DND-41 (cell line): ENCODE data around the gene SERPINB6.

Experiments used
- ATAC-seq: fragments of 200-7000 bp; cut with Tn5 transposase; 3 replicates; pipeline ENCODE4 v1.9.1; 2021; ENCODE audit warnings: low read depth; ENCODE audit not compliant: insufficient read depth
- DNase-seq: peaks from one replicate; pipeline ENCODE4 v3.0.0-alpha.2; 2020
- H2AFZ ChIP-seq: 2 replicates; pipeline ENCODE4 v1.6.0; 2012; ENCODE audit warnings: low read depth, low read length
- H3K27ac ChIP-seq: 2 replicates; pipeline ENCODE4 v1.5.1; 2012; ENCODE audit warnings: low read length, inconsistent platforms
- H3K27me3 ChIP-seq: fragments of 200-600 bp; sonication (generic); 2 replicates; pipeline ENCODE4 v1.6.0; 2012; ENCODE audit warnings: low read length, mild to moderate bottlenecking, inconsistent platforms; ENCODE audit not compliant: insufficient read depth, poor library complexity
- H3K36me3 ChIP-seq: 2 replicates; pipeline ENCODE4 v1.5.1; 2012; ENCODE audit warnings: low read length, inconsistent platforms; ENCODE audit not compliant: insufficient read depth
- H3K4me1 ChIP-seq: 2 replicates; pipeline ENCODE4 v1.5.1; 2012; ENCODE audit warnings: mild to moderate bottlenecking, low read length; ENCODE audit not compliant: insufficient read depth
- H3K4me2 ChIP-seq: 2 replicates; pipeline ENCODE4 v1.6.0; 2012; ENCODE audit warnings: mild to moderate bottlenecking, moderate library complexity, low read length, inconsistent platforms; ENCODE audit not compliant: insufficient read depth
- H3K4me3 ChIP-seq, 2 experiments: fragments of 200-600 bp in 1 of 2; shearing (Covaris generic) in 1 of 2; 2 replicates each; pipeline ENCODE4 v1.5.1; 2012 to 2016; ENCODE audit warnings: inconsistent platforms in 2 of 2, low read length in 2 of 2, mild to moderate bottlenecking in 2 of 2, low read depth in 1 of 2, moderate library complexity in 1 of 2
- H3K79me2 ChIP-seq: 2 replicates; pipeline ENCODE4 v1.6.0; 2012; ENCODE audit warnings: low read length, inconsistent platforms; ENCODE audit not compliant: insufficient read depth
- H3K9ac ChIP-seq: 2 replicates; pipeline ENCODE4 v1.6.0; 2012; ENCODE audit warnings: low read depth, mild to moderate bottlenecking, inconsistent platforms, low read length, moderate library complexity
- H3K9me3 ChIP-seq: 2 replicates; pipeline ENCODE4 v1.5.1; 2012; ENCODE audit warnings: low read length, moderate library complexity, mild to moderate bottlenecking, inconsistent platforms; ENCODE audit not compliant: insufficient read depth, severe bottlenecking
- H4K20me1 ChIP-seq: 2 replicates; pipeline ENCODE4 v1.6.0; 2012; ENCODE audit warnings: low read length; ENCODE audit not compliant: insufficient read depth
- EZH2 ChIP-seq: IDR thresholded peaks from 3 replicates; pipeline ENCODE4 v1.6.1; 2012; ENCODE audit warnings: borderline replicate concordance, low read depth, mild to moderate bottlenecking, moderate library complexity, low read length, inconsistent platforms; ENCODE audit not compliant: severe bottlenecking
- TF ChIP-seq, protein P1 (sequence below): IDR thresholded peaks from 2 replicates; pipeline ENCODE4 v1.5.1; 2012; ENCODE audit warnings: borderline replicate concordance, low read length, moderate library complexity, mild to moderate bottlenecking; ENCODE audit not compliant: poor library complexity, severe bottlenecking; ENCODE audit errors: extremely low read depth

SERPINB6 gene

DNA sequence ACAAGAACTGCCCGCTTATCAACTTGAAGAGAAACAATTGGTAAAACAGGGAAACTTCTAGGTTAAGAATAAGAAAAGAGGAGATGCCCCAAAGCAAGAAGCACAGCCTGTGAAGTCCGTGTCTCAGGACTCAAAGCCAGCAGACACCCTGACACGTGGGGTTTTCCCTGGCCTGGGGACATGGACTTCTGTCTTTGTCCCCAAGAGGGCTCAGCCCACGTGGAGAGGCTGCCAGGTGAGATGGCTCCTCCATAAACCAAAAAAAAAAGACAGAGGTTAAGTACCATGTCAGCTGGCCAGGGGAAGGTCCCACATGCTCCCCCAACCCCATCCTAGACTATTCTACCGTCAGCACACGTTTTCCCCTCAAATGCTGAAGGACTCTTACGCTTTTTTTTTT, 9.9 kb downstream of the SERPINB6 start:
- no peak for TF ChIP-seq EZH2
- TF ChIP-seq, protein P1, sequence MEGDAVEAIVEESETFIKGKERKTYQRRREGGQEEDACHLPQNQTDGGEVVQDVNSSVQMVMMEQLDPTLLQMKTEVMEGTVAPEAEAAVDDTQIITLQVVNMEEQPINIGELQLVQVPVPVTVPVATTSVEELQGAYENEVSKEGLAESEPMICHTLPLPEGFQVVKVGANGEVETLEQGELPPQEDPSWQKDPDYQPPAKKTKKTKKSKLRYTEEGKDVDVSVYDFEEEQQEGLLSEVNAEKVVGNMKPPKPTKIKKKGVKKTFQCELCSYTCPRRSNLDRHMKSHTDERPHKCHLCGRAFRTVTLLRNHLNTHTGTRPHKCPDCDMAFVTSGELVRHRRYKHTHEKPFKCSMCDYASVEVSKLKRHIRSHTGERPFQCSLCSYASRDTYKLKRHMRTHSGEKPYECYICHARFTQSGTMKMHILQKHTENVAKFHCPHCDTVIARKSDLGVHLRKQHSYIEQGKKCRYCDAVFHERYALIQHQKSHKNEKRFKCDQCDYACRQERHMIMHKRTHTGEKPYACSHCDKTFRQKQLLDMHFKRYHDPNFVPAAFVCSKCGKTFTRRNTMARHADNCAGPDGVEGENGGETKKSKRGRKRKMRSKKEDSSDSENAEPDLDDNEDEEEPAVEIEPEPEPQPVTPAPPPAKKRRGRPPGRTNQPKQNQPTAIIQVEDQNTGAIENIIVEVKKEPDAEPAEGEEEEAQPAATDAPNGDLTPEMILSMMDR: no peak
- ATAC-seq (no peak), DNase-seq (no peak)
- H3K36me3 ChIP-seq: no peaks in the 10 kb centered on the region
- no peaks in the 10 kb centered on the region for H4K20me1 ChIP-seq
- no peak overlapping the region for H3K4me3 ChIP-seq
- no peaks in the 10 kb centered on the region for H3K9me3 ChIP-seq
- no peak overlapping the region for H2AFZ ChIP-seq
- H3K27me3 ChIP-seq: peaks cover 41% of the 10 kb centered on the region
- H3K9ac ChIP-seq: no peak overlapping the region
- H3K27ac ChIP-seq: no peak overlapping the region
- H3K4me1 ChIP-seq: no peaks in the 10 kb centered on the region
- H3K79me2 ChIP-seq: no peaks in the 10 kb centered on the region
- no peak overlapping the region for H3K4me2 ChIP-seq

DNA sequence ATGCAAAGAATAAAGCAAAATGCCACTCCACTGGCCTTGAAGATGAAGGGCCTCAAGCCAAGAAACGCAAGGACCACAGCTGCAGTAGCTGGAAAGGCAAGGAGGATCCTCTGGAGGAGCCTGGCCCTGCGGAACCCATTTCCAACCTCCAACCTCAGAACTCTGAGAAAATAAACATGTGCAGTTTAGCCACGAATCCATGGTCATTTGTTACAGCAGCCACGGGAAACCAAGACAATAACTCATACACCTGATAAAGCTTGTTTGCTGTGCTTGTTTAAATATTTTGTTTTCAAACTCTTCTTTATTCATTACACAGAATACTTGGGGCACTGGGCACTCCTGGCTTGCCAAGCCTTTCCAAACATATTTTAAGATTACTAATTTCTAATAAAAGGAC, 10.4 kb downstream of the SERPINB6 start:
- H3K27me3 ChIP-seq: peaks cover 37% of the 10 kb centered on the region
- no peaks in the 10 kb centered on the region for H3K4me1 ChIP-seq
- H3K4me2 ChIP-seq: no peak overlapping the region
- no peak for DNase-seq
- no peaks in the 10 kb centered on the region for H3K36me3 ChIP-seq
- no peaks in the 10 kb centered on the region for H3K9me3 ChIP-seq
- no peaks in the 10 kb centered on the region for H3K79me2 ChIP-seq
- TF ChIP-seq, protein P1: no peak
- no peak for TF ChIP-seq EZH2
- no peaks in the 10 kb centered on the region for H4K20me1 ChIP-seq
- H3K4me3 ChIP-seq: no peak overlapping the region
- H2AFZ ChIP-seq: no peak overlapping the region
- no peak overlapping the region for H3K27ac ChIP-seq
- no peak for ATAC-seq
- no peak overlapping the region for H3K9ac ChIP-seq

DNA sequence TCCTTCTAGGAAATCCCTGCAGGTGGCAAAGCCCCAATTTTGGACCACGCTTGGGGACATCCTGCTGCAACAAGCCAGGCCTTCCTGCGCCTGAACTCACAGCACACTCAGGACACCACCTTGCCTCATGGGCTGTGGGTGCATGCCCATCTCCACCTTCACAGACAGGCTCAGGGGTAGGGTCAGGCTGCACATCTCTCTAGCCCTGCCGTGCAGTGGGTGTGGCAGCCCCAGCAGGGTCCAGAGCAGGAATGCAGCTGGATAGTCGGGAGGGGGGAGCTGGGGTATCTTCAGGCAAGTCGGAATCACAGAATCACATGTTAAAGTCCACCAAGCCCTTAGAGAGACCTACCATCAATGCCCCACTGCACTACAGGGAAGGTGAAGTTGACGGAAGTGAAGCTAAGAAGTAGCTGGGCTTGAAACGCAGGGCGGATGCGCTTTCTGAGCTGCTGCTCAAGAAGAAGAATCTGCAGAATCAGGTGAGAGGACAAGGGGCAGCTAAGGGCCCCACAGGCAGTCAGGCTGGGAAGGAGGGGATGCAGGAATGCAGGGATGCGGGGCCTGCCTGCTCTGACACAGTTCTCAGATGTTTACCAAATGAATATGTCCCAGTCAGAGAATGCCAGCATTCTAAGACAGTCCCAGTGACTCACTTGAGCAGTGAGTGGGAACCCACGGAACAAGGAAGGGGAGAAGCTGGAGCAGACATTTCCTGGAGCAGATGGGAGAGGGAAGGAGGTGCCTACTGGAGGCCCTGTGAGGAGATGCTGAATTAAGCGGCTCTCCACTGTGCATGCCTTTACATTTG, 11.3 kb downstream of the SERPINB6 start:
- Histone ChIP-seq H3K9ac (no peak overlapping the region), H3K4me3 (no peak overlapping the region), H3K9me3 (no peaks in the 10 kb centered on the region), H3K27me3 (peaks cover 37% of the 10 kb centered on the region), H3K4me1 (no peaks in the 10 kb centered on the region), H4K20me1 (no peaks in the 10 kb centered on the region), H3K27ac (no peak overlapping the region), H2AFZ (no peak overlapping the region), H3K36me3 (no peaks in the 10 kb centered on the region), H3K79me2 (no peaks in the 10 kb centered on the region), H3K4me2 (no peak overlapping the region)
- ATAC-seq (no peak), DNase-seq (no peak)
- TF ChIP-seq EZH2: no peak
- TF ChIP-seq, protein P1: no peak
